Vagina (tissue), 2 donors: ENCODE data around the gene GPC5.

Experiments used
- CTCF ChIP-seq, 3 experiments: fragments of 450-650 bp in 2 of 3; fragments of 200-600 bp in 1 of 3; sonication (generic) in 1 of 3; IDR thresholded peaks; one replicate each; pipeline ENCODE4 v1.5.1; 2017 to 2019; ENCODE audit warnings: antibody characterized with exemption in 3 of 3, mild to moderate bottlenecking in 2 of 3, moderate library complexity in 2 of 3
- POLR2A ChIP-seq, 2 donors: fragments of 450-650 bp; IDR thresholded peaks; one replicate each; pipeline ENCODE4 v1.6.1; 2017; ENCODE audit warnings: antibody characterized with exemption in 2 of 2, mild to moderate bottlenecking in 2 of 2, moderate library complexity in 2 of 2
- POLR2AphosphoS5 ChIP-seq, 2 donors: sonication (generic); formaldehyde crosslinking; IDR thresholded peaks; one replicate each; pipeline ENCODE4 v1.9.0; 2017; ENCODE audit warnings: antibody characterized with exemption in 2 of 2, mild to moderate bottlenecking in 2 of 2, low read depth in 1 of 2; ENCODE audit not compliant: insufficient read depth in 1 of 2

- no peak for TF ChIP-seq CTCF (IDR thresholded peaks at IDR 0.05)
- TF ChIP-seq POLR2A (IDR thresholded peaks at IDR 0.05): no peak
- TF ChIP-seq POLR2AphosphoS5 (IDR thresholded peaks at IDR 0.05; ENCODE audit: insufficient read depth in 1 of 2, low read depth in 1 of 2): no peak
Measured at GRCh38 chr13:92900446-92900845, 1502.0 kb downstream of the GPC5 start.
